ENCODE data around the gene CBFA2T3. TPM values are rescaled to one million over a fixed set of nuclear protein-coding genes. Genes with fewer than 3 reads are reported as not detected.

CBFA2T3 gene
- polyA plus RNA-seq, 1 experiment, result not detected

- TF ChIP-seq CTCF (IDR thresholded peaks at IDR 0.05; ENCODE audit: low read depth, low read length), result no peak
- ChIA-PET POLR2A (no interaction called here), CTCF (no interaction called here)
- Histone ChIP-seq H3K4me3 (ENCODE audit: low read depth, low read length) (no peak overlapping the region), H3K9me3 (ENCODE audit: control insufficient read depth, insufficient read depth, low read length) (no peaks in the 10 kb centered on the region; the same call in 1 of the 2 replicates), H3K27me3 (ENCODE audit: control insufficient read depth, insufficient read depth, low read length) (peaks cover 25% of the 10 kb centered on the region), H3K27ac (ENCODE audit: low read depth, low read length) (no peak overlapping the region)
- no peak for DNase-seq (ENCODE audit: low read depth, low spot score)
Measured at GRCh38 chr16:88979353-88980015, 2.5 kb upstream of the CBFA2T3 start.

- POLR2A ChIA-PET, result no interaction called here
- Histone ChIP-seq H3K4me3 (ENCODE audit: low read depth, low read length) (no peak overlapping the region), H3K9me3 (ENCODE audit: control insufficient read depth, insufficient read depth, low read length) (no peaks in the 10 kb centered on the region; the same call in 1 of the 2 replicates), H3K27ac (ENCODE audit: low read depth, low read length) (no peak overlapping the region), H3K27me3 (ENCODE audit: control insufficient read depth, insufficient read depth, low read length) (peaks cover 26% of the 10 kb centered on the region)
- DNase-seq (ENCODE audit: low read depth, low spot score), result no peak
- no peak for TF ChIP-seq CTCF (IDR thresholded peaks at IDR 0.05; ENCODE audit: low read depth, low read length)
- CTCF ChIA-PET, result no interaction called here
Measured at GRCh38 chr16:88978608-88979346, 1.8 kb upstream of the CBFA2T3 start.

- no peak overlapping the region for H3K27ac ChIP-seq (ENCODE audit: low read depth, low read length)
- H3K27me3 ChIP-seq (ENCODE audit: control insufficient read depth, insufficient read depth, low read length), result peaks cover 31% of the 10 kb centered on the region
- ChIA-PET CTCF (no interaction called here), POLR2A (no interaction called here)
- no peaks in the 10 kb centered on the region; the same call in 1 of the 2 replicates for H3K9me3 ChIP-seq (ENCODE audit: control insufficient read depth, insufficient read depth, low read length)
- DNase-seq (ENCODE audit: low read depth, low spot score), result no peak
- no peak overlapping the region for H3K4me3 ChIP-seq (ENCODE audit: low read depth, low read length)
- no peak for TF ChIP-seq CTCF (IDR thresholded peaks at IDR 0.05; ENCODE audit: low read depth, low read length)
Measured at GRCh38 chr16:88977812-88978607, 1.0 kb upstream of the CBFA2T3 start.

- H3K9me3 ChIP-seq (ENCODE audit: control insufficient read depth, insufficient read depth, low read length), result no peaks in the 10 kb centered on the region; the same call in 1 of the 2 replicates
Measured at GRCh38 chr16:88976366-88977017, 515 bp downstream of the CBFA2T3 start.

More at GRCh38 chr16:88976366-88977017, 515 bp downstream of the CBFA2T3 start:
- DNase-seq (ENCODE audit: low read depth, low spot score), result no peak
- H3K27me3 ChIP-seq (ENCODE audit: control insufficient read depth, insufficient read depth, low read length), result peaks cover 43% of the 10 kb centered on the region
- no peak for TF ChIP-seq CTCF (IDR thresholded peaks at IDR 0.05; ENCODE audit: low read depth, low read length)
- H3K4me3 ChIP-seq (ENCODE audit: low read depth, low read length), result no peak overlapping the region
- ChIA-PET CTCF (no interaction called here), POLR2A (no interaction called here)
- no peak overlapping the region for H3K27ac ChIP-seq (ENCODE audit: low read depth, low read length)

Data from AG04450 (cell line).